ENCODE data around the gene EVI2A.
A peak's percentile ranks its signal among the peaks of the same experiment; 100 is the strongest.
"Not testable (repeated sequence)": the region's sequence is repeated elsewhere in the genome, so short reads cannot be mapped to it uniquely, and the experiment has no call there.

The EVI2A gene

DNA sequence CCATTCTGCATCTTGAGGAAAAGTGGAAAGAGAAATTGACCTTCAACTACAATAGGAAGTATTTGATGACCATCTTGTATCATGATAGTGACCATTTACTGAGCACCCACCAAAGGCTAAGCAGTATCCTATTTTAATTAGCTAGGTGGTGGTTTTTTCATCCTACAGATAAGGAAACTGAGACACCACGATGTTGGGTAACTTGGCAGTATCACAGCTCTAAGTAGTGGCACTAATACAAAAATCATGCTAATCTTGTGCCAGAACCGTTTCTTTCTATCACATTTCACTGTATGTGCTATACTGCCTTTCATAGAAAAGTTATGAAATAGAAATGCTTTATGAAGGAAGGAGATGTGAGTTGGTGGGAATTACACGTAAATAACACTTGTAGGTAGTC lies 9.9 kb downstream of the EVI2A start:
- no peak for DNase-seq

DNA sequence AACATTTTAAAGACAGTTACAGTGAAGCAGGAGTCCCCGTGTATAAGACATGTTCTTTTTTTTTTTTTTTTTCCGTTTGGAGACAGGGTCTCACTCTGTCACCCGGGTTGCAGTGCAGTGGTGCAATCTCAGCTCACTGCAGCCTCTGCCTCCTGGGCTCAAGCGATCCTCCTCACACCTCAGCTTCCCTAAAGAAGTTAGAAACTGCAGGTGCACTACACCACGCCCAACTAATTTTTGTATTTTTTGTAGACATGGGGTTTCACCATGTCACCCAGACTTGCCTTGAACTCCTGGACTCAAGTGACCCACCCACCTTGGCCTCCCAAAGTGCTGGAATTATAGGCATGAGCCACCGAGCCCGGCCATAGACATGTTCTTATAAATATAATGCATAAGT lies 10.5 kb downstream of the EVI2A start:
- no peak for DNase-seq

DNA sequence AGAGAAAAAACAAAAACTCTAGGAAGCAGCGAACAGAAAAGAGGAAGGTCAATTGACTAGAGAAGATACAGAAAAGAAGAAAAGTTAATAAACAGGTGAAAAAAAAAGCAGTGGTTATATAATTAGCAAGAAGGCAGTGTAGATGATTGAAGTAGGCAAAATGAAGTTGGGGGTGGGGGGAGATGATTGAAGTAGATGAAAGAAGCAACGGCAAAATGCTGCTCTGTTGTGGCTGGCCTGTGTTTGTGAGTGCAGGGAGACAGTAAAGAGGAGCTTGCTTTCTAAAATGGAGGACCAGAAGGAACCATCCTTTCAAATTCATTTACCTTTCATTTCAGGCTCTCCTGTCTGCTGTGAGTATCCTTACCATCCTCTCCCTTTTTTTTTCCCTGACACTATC lies 11.2 kb downstream of the EVI2A start:
- DNase-seq, result peak; percentile 27

DNA sequence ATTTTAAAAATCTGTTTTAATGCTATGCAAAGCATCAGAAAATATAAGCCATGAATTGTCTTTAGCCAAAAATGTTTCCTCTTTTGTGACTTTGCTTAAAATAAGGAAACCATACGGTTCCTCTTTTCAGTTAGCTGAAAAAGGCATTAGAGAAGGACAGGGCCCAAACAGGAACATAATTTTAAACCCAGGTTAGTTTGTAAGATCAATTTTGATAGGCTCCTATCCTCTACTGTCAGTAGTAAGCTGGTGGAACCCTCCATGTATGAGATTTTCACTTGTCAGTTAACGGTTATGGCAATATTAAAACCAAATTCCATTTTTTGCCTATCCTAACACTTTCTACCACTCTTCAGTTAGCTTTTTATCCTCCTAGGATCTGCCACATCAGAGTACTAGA lies 11.9 kb downstream of the EVI2A start:
- DNase-seq, result peak; percentile 94

DNA sequence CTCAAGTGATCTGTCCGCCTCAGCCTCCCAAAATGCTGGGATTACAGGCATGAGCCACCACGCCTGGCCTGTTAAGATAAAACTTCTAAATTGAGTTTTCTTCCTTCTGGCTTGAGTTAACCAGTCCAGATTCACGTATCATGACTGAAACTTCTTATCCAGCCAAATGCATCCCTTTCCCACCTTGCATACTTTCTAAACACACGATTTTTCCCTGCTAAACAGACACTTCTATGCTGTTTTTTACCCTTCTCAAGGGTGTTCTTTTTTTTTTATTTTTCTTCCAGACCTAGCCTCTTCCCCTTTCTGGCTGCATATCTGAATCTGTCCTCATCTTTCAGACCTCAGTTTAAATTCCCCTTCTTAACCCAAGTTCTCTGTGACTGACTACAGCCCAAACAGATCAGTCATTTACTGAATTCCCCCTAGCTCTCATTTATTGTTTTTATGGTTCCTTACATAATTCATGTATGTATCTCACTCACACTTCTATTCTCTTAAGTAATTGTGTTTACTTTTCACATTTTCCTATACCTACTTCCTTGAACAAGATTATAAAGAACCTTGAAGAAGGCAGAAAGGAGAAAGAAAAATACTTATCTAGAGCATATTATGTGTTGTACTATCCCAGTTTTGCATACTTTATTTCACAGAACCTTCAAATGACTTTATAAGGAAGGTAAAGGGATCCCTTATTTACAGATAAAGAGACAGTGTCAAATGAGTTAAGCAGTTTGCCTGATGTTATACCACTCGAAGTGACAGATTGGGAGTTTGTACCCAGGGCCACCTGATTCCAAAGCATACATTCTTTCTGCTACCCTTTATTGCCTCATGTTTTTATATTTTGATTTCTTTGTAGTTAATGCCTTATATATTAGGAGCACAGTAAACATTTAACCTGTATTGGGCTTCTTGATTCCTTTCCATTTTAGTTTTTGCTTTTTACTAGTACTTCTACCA lies 12.8 kb downstream of the EVI2A start:
- peak; percentile 62 for DNase-seq

DNA sequence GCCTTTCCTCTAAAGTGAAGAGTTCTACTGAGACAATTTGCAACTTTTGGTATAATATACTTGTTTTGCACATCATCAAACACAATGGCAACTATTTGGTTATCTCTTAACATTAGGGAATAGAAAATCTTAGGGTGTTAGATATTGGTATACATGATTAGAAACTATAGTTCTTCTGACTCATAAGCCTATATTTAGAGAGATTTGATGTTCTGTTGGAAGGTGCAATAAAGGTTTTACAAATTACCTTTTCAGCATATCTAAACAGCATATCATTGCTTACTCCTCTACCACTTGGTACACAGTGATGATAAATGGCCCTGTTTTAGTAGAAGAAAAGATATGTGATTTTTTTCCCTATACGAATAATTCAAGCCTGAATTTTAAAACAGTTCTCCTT lies 13.8 kb downstream of the EVI2A start:
- DNase-seq, result no peak

DNA sequence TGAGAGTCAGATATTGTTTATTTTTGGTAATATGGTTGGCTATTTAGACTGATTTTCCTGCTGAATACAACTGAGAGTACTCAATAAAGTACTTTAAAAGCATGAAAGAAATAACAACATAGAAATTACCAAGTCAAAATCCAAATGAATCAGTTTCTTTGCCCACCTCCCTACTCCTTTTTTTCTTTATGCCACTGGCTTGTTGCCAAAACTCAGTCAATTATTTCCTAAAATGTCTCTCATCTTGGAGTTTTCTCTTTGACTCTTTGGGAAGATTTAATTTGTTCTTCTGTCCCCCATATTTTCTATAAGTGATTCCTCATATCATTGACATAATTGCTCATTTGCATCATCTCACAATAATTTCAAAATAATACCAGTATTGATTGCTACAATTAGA lies 21.8 kb downstream of the EVI2A start:
- no peak for DNase-seq

DNA sequence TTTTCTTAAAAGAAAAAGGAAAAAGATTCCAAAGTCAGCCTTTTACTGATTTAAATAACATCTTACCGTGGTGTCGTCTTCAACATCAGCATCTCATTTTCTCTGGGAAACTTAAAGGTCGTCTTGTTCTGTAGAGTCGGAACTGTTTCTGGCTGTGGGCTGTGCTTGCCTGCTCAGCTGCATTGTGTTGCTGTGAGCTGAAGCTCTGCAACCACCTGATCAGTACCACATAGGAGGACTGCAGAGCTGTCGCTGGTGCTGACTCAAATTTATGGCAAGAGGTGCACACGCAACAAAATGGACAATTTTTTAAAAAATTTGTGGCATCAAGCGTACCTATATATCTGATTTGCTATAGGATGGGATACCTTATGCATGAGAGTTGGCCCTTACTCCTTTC lies 24.3 kb downstream of the EVI2A start, which contains the start of gene OMG:
TSS of gene OMG (minus strand) at position 150 of the 400 bp plus-strand sequence. CDS start 908 bp downstream, outside the sequence.
- DNase-seq, result no peak

DNA sequence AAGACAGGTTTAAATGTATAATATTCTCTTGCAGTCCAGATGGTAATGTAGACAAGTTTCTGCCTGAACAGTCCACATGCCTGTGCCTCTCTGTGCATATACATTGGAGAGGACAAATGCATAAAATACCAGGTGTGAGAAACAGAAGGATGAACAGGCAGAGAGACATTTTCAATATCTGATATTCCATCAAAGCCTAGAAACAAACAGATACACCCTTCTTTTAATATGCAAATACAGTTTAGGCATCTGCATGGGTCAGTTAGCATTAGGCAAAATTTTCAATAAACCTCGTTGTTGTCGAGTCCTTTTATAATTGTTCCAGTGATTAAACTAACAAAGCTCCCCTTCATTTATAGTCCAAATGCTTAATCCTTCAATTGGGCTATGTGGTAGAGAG lies 25.3 kb downstream of the EVI2A start:
- no peak for DNase-seq

DNA sequence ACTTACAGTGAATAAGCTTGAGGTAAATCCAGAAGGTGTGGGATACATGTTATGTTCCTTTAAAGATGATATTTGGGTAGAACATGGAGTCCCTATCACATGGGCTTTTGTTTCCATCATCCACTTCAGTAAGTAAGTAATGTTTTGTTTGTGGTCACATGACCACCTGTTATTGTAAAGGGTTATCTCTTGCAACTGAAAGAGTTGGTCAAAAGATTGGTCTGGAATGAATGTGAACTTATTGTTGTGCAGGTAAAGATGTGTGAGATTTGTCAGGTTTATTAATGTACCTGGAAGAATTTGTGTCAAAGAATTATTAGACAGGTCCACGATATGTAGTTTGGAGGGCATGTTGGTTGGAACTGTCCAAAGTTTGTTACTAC lies 25.9 kb downstream of the EVI2A start:
- DNase-seq, result no peak

DNA sequence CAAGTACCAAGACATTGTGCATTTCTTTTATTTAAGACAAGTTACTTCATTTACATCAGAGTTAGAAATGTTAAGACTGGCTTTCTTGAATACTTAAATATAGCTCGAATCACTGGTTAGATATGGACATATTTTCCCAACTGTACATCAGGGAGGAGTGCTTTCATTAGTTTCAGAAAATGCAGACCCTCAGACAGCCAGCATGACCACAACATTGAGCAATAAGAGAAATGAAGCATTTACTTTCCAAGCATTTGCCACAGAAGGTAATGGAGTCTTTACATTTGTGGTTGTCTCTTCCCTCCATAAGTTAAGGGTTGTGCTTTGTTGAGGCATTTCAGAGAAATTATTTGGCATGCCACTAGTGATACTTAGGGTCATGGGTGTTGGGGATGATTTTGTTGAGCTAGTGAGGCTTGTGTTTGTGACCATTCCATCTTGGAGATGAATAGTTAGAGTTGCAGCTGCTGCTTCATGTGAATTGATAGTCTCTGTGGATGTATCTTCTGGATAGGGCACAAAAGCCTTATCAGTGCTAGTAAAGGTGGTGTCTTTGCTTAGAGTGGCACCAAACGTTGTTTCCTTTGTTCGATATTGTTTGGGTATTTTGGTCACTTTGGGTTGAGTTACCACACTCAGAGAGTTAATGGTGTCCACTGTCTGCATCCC lies 26.5 kb downstream of the EVI2A start:
- peak; percentile 65 for DNase-seq

DNA sequence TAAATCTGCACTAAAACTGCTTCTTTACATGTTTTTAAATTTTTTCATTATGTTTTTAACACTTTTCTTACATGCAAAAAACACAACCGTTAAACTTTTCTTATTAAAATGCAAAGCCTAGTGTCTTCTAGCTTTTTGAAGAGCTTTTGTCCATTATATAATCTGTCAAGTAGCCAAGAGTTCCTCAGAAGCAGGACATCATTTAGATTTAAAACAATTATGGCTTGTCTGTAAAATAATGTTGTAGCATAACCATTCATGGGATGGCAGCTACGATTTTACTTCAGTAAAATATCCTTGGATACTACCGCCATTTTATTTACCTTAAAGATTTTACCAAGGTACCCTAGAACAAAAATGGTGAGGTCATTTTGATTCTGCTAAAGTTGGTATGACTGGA lies 27.2 kb downstream of the EVI2A start:
- no peak for DNase-seq

DNA sequence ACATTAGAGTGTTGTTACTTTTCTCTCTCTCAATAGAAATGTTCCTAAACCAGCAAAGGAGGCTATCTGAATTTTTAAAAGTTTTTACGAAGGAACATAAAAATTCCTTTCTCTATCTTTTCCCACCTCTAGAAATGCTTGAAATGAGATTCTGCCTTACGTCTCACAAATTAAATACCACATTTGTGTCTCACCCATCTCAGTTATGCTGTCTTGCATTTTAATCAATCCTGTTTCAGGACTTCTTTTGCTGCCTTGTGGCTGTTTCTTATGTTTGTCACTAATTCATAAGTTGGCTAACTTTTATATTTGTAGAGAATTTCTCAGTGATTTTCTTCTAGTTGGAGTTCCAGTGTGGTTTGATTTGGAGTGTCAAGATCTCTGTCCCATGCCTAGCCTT lies 27.8 kb downstream of the EVI2A start:
- DNase-seq, result no peak

DNA sequence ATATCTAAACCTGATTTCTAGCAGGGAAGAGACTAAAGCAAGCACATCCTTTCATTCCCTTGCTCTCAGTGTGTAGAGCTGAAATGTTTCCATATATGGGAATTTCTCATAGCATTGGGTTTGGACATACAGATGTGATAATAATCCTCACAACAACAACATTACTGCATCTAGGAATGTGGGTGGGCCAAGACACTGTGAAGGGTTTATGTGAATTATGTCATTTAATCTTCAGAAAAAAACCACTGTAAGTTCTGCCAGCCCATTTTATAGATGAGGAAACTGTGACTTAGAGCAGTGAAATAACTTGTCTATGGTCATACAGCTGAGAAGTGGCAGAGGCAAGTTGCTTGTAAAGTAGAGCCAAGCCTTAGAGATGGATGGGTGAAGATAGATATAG lies 29.6 kb downstream of the EVI2A start:
- DNase-seq, result no peak

DNA sequence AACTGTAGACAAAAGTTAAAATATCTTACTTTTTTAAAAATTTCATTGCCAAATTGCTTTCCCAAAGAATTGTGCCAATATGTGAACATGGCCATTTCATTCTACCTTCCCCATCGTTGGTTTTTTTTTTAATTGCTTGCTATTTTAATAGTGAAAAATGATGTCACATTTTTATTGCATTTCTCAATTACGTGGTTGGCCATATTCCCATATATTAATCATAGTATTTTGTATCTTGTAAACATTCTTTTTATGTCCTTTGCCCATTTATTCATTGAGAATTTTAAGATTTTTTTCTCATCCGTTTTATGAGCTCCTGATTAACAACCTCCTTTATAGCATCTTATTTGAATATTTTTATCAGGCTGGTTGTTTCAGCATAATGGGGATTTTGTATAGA lies 31.6 kb downstream of the EVI2A start:
- no peak for DNase-seq

DNA sequence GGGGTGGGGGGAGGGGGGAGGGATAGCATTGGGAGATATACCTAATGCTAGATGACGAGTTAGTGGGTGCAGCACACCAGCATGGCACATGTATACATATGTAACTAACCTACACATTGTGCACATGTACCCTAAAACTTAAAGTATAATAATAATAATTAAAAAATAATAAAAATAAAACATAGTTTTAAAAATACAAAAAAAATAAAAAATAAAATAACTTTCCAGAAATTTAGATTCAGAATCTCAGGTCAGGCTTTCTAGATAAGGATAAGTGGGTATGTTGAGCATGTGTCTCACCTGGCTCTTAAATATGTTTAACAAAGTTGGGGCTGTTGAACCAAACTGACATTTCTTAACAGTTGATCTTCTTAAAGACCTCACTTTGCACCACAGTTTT lies 33.5 kb downstream of the EVI2A start:
- DNase-seq, result not testable (repeated sequence)

DNA sequence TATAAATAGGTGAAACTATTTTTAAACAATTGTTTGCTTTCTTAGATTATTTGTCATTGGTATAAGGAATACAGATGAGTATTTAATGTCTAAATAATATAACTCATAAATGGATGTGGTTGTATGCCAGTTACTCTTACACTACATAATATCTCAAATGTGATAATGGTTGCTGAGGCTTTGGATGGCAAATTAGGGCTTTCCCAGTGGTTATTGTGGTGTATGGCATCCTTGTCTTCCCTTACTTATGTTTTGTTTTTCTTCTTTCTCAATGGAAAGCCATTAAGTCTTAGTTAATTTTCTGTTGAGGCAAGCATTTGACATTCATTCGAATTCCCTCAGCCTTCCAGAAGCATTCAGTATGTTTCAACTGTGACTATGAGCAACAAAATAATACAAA lies 34.8 kb downstream of the EVI2A start:
- DNase-seq, result no peak

DNA sequence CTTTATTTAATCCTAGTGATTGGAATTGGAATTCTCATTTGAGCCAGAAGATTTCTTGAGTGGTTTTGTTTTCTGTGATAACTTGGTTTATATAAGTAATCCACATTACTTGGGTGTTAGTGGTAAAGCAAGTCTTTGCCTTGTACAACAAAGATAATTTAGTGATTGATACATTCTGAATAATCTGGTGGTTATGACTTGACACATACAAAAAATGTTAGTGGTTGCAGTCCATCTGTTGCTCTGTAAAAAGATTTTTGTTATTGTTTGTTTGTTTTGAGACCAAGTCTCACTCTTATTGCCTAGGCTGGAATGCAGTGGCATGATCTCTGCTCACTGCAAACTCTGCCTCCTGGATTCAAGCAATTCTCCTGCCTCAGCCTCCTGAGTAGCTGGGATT lies 37.6 kb downstream of the EVI2A start:
- DNase-seq, result no peak

DNA sequence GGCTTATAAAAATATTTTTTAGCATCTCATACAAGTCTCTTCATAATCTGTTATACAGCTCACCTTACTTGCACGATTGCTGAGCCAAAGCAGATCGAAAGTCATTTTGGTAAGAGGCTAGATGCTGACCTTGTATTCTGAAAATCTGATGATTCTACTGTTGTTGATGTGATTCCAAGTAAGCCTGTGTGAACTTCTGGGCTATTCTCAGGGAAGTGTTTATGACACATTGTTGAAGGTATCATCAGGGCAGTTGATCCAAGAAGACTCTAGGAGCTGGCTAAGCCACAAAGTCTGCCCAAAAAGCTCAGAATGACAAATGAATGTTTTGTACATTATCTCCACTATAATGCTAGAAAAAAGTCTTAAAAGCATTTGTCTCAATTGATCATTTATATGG lies 40.4 kb downstream of the EVI2A start:
- no peak for DNase-seq

DNA sequence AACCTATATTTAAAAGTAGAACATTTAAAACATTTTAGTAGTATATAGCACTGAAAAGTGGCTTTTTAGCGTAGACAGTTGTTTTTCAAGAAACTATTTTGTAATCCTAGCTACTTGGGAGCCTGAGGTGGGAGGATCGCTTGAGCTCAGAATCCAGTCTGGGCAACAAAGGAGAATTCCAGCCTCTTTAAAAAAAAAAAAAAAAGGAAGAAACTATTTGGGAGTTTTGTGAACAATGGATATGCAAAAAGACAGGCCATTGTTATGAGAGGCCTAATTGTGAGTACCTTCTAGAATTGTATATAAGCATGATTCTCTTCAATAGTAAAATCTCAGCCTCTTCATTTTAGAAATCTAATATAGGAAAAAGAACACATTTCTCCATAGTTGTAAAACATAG lies 42.0 kb downstream of the EVI2A start:
- no peak for DNase-seq

DNA sequence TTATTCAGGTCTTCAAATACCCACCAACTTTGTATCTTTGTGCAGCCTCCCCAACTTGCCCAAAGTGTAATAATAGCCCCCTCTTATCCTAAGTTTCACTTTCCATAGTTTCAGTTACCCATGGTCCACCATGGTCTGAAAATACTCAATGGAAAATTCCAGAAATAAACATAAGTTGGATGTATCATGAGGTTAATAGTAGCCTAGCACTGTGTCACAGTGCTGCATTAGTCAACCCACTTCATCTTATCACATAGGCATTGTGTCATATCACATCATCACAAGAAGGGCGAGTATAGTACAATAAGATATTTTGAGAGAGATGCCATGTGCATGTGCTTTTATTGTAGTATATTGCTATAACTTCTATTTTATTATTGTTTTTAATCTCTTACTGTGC lies 46.3 kb downstream of the EVI2A start:
- DNase-seq, result no peak

DNA sequence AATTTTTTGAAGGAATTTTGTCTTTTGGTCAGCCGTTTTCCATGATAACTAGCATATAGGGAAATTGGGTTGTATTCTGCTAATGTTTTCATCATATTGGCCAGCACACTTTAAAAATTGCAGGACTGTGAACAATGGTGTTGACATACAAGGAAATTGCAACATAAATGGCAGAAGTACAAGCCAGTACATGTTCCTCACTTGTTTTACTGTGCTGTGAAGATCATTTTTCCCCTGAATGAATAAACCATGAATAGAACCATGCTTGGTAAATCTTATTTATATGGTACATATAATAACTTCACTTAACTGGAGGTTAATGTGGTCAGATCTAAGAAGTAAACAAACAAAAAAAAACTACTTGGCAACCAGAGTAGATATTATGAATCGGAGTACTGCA lies 47.2 kb downstream of the EVI2A start:
- peak; percentile 74 for DNase-seq

DNA sequence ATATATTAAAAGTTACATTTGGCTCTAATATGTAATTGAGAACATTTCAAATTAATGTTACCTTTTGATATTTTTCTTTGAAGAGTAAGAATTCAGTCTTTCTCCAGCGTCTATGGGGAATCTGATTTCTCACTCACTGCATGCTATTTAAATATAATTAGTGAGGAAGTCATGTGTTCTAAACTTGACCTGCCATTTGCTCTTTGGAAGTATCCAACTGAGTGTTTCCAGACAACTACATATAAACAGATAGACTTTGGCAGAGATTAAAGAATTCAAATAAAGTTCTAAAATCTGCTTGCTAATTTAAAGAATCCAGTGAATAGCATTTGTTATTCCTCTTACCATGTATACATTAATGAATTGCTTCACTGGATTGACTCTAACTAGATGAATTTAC lies 47.9 kb downstream of the EVI2A start:
- DNase-seq, result no peak

DNA sequence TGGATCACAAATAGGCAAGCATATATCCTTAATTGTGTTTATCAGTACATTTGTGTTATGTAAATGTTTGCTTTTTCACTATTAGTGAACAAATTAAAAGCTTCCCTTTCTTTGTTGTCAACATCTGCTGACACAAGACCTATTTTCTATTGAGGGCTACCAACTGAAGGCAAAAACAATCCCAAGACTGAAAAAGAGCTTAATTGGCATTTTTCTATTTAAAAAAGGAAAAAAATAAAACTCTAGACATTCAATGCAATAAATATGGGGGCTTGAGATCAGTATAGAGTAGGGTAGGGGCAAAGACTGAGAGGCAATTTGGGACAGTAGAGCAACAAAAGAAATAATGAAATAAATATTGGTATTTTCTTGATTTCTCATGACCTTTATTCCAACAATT lies 48.6 kb downstream of the EVI2A start:
- DNase-seq, result no peak
